ENCODE data around the gene ZSWIM4.

The ZSWIM4 gene

DNA sequence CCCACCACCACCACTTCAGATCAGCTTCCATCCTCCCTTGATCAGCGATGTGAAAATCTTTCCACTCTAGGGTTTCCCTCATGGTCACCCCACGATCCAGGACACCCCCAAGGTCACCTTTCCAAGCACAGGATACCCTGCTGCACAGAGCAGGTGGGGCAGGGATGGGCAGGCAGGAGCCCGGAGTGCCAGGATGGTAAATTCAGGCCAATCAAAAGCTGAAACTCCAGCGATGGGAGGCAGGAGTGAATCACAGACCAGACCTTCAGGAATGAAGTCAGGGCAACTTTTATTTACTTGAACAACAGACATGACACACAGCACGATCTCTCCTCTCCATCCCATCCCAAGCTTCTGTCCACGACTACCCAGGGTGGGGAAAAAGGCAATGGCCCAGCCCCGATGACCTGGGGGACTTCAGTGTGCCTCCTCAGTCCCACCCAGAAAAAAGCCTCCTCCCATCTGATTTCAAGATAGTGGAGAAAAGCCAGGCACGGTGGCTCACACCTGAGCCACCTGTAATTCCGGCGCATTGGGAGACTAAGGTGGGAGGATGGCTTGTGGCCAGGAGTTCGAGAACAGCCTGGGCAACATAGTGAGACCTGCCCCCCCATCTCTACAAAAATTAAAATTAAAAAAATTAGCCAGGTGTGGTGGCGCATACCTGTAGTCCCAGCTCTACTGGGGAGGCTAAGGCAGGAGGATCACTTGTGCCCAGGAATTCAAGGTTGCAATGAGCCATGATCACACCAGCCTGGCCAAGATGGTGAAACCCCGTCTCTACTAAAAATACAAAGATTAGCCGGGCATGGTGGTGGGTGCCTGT, 39.2 kb downstream of the ZSWIM4 start:
- no peak for TF ChIP-seq CTCF (IDR thresholded peaks at IDR 0.05; ENCODE audit: insufficient read depth, low read depth, low read length, missing control alignments)
- H3K4me3 ChIP-seq (ENCODE audit: low read length): no peak overlapping the region
- peak; percentile 91 for DNase-seq (ENCODE audit: low read depth)

GRCh38 chr19:13835791-13836723, 40.8 kb downstream of the ZSWIM4 start:
- peak; percentile 29 for DNase-seq (ENCODE audit: low read depth)
- no peak for TF ChIP-seq CTCF (IDR thresholded peaks at IDR 0.05; ENCODE audit: insufficient read depth, low read depth, low read length, missing control alignments)
- no peak overlapping the region for H3K4me3 ChIP-seq (ENCODE audit: low read length)

- H3K4me3 ChIP-seq (ENCODE audit: low read length): peak overlapping the region; percentile 85
- no peak for TF ChIP-seq CTCF (IDR thresholded peaks at IDR 0.05; ENCODE audit: insufficient read depth, low read depth, low read length, missing control alignments)
- DNase-seq (ENCODE audit: low read depth): no peak
These were observed 43.3 kb downstream of the ZSWIM4 start for GRCh38 chr19:13838435-13839129.

- TF ChIP-seq CTCF (IDR thresholded peaks at IDR 0.05; ENCODE audit: insufficient read depth, low read depth, low read length, missing control alignments): no peak
- H3K4me3 ChIP-seq (ENCODE audit: low read length): peak overlapping the region; percentile 85
- peak; percentile 67 for DNase-seq (ENCODE audit: low read depth)
These were observed 44.1 kb downstream of the ZSWIM4 start for GRCh38 chr19:13839130-13839937.

- no peak for TF ChIP-seq CTCF (IDR thresholded peaks at IDR 0.05; ENCODE audit: insufficient read depth, low read depth, low read length, missing control alignments)
- H3K4me3 ChIP-seq (ENCODE audit: low read length): peak overlapping the region; percentile 85
- DNase-seq (ENCODE audit: low read depth): no peak
These were observed 44.7 kb downstream of the ZSWIM4 start for GRCh38 chr19:13839938-13840304.

Measured in epithelial cell of esophagus (primary cell).